Bronchial epithelial cell (primary cell): ENCODE measurements around the gene DSC1. TPM values are rescaled to one million over a fixed set of nuclear protein-coding genes. Genes with fewer than 3 reads are reported as not detected.

Experiments
- DNase-seq: peaks from one replicate; pipeline ENCODE4 v3.0.0-alpha.2; 2010; ENCODE audit warnings: low read depth
- FAIRE-seq: peaks from 2 replicates; lab custom pipeline; 2011; peaks lifted over from hg19 to GRCh38; lab: Jason Lieb, UNC
- H3K27me3 ChIP-seq: 2 replicates; pipeline ENCODE4 v1.5.1; 2011; ENCODE audit warnings: low read length; ENCODE audit not compliant: control insufficient read depth, insufficient read depth
- H3K36me3 ChIP-seq: 2 replicates; pipeline ENCODE4 v1.5.1; 2011; ENCODE audit warnings: low read length; ENCODE audit not compliant: control insufficient read depth, insufficient read depth
- H3K4me3 ChIP-seq: 2 replicates; pipeline ENCODE4 v1.5.1; 2011; ENCODE audit warnings: mild to moderate bottlenecking, low read depth, low read length, control low read depth
- total RNA-seq: library from RNA; depleted of rRNA; stranded (reverse); fragments of >200 nt; gene quantifications from 2 replicates; pipeline ENCODE4 v1.2.1, GENCODE V29; 2014
- TF ChIP-seq, protein P1 (sequence below): IDR thresholded peaks from 2 replicates; pipeline ENCODE4 v1.5.1; 2011; ENCODE audit warnings: mild to moderate bottlenecking, moderate library complexity, low read length, control low read depth, inconsistent platforms; ENCODE audit not compliant: insufficient read depth, severe bottlenecking

Gene DSC1
- total RNA-seq, 1 donor from 2014 or later = not detected

DNA sequence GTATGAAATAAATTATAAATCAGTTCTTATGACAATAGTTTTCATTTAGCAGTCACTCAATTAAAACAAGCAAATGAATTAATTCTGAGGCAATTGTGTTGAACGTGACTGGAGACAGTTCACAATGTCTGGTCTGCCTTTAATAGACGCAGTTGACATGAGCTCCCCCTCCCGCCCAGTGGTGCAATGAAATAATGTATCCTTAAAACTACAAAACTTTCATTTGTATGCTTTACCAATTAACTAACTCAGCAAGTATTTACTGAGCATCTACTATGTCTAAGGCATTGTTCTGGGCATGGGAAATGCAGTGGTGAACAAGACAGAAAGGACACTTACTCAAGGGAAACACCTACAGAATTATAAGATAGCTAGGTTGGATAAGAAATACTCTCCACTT is 56.9 kb downstream of the DSC1 start:
- no peak for FAIRE-seq
- H3K36me3 ChIP-seq = no peaks in the 10 kb centered on the region
- H3K4me3 ChIP-seq = no peak overlapping the region
- H3K27me3 ChIP-seq = no peaks in the 10 kb centered on the region
- TF ChIP-seq, protein P1, sequence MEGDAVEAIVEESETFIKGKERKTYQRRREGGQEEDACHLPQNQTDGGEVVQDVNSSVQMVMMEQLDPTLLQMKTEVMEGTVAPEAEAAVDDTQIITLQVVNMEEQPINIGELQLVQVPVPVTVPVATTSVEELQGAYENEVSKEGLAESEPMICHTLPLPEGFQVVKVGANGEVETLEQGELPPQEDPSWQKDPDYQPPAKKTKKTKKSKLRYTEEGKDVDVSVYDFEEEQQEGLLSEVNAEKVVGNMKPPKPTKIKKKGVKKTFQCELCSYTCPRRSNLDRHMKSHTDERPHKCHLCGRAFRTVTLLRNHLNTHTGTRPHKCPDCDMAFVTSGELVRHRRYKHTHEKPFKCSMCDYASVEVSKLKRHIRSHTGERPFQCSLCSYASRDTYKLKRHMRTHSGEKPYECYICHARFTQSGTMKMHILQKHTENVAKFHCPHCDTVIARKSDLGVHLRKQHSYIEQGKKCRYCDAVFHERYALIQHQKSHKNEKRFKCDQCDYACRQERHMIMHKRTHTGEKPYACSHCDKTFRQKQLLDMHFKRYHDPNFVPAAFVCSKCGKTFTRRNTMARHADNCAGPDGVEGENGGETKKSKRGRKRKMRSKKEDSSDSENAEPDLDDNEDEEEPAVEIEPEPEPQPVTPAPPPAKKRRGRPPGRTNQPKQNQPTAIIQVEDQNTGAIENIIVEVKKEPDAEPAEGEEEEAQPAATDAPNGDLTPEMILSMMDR = no peak
- DNase-seq = no peak

DNA sequence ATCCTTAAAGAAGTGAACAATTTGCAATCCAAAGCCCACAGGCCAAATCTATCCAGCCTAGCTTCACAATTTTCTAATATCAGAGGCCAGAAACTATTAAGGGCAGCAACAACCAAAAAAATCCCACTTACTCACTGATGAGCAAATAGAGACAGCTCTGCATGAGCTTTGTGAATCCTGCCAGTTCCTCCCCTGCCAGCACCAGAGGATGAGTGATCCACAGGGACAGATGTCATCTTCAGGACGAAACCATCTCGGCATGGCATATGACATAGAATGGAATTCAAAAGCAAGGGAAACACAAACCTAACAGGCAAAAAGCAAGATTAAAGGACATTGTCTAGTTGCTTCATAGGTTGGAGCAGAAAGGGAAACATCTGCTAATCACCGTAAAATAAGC is 58.2 kb downstream of the DSC1 start:
- TF ChIP-seq, protein P1 = no peak
- DNase-seq (peak; percentile 34), FAIRE-seq (no peak)
- H3K4me3 ChIP-seq = no peak overlapping the region
- no peaks in the 10 kb centered on the region for H3K36me3 ChIP-seq
- no peaks in the 10 kb centered on the region for H3K27me3 ChIP-seq

GRCh38 chr18:31103423-31103822 is 59.2 kb downstream of the DSC1 start:
- Histone ChIP-seq H3K27me3 (no peaks in the 10 kb centered on the region), H3K4me3 (no peak overlapping the region), H3K36me3 (no peaks in the 10 kb centered on the region)
- FAIRE-seq = no peak
- peak; percentile 59 for DNase-seq
- TF ChIP-seq, protein P1 = no peak

- no peak overlapping the region for H3K4me3 ChIP-seq
- no peak for FAIRE-seq
- TF ChIP-seq, protein P1 = no peak
- DNase-seq = peak; percentile 89
- no peaks in the 10 kb centered on the region for H3K36me3 ChIP-seq
- no peaks in the 10 kb centered on the region for H3K27me3 ChIP-seq
Measured at GRCh38 chr18:31102941-31103340, 59.7 kb downstream of the DSC1 start.

- DNase-seq (peak; percentile 58), FAIRE-seq (no peak)
- TF ChIP-seq, protein P1 = no peak
- Histone ChIP-seq H3K27me3 (no peaks in the 10 kb centered on the region), H3K4me3 (peak within 1 kb of the TSS; percentile 87), H3K36me3 (no peaks in the 10 kb centered on the region)
Measured at GRCh38 chr18:31102025-31102684, 60.5 kb downstream of the DSC1 start, which contains the start of gene DSC2. Gene DSC2 (minus strand): TSS chr18:31102421. CDS start chr18:31101971, 450 bp downstream.
